ENCODE measurements around the gene GTF2H2C.
"Not testable (repeated sequence)": the region's sequence is repeated elsewhere in the genome, so short reads cannot be mapped to it uniquely, and the experiment has no call there.

Gene GTF2H2C

DNA sequence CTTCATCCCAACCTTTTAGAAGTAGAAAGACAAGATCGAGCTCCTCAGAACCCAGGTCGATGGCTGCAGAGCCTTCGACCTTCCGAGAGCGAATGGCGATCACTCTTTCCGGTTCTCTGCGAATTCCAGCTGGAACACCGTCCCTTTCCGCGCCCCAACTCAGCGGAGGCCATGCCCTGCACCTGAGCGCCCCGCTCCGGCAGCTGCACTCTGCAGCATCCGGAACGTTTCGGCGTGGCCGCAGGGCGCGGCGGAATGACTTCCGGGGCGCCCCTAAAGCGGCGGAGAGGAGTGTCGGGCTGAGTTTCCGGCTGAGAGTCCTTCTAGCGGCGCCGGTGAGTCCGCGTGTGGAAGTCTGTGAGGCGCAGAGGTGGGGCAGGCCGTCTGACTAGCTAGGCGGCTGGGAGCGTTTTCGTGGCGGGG lies at the start of gene GTF2H2C:
GTF2H2C (plus strand) TSS at position 284 of the 423 bp plus-strand sequence. CDS start 4,942 bp downstream, outside the sequence.
- not testable (repeated sequence) for FAIRE-seq

DNA sequence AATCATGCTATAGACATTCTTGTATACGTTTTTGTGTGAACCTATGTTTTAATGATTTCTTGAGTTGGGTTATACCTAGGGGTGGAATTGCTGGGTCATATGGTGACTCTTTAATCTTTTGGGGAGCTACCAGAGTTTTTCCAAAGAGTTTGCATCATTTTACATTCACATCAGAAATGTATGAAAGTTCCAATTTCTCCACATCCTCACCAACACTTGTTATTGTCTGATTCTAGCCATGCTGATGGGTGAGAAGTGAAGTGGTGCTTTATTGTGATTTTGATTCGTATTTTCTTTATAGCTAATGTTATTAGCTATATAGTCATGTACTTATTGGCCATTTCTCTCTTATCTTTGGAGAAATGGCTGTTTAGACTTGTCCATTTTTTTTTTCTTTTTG lies 49.3 kb upstream of the GTF2H2C start:
- no peak for FAIRE-seq

DNA sequence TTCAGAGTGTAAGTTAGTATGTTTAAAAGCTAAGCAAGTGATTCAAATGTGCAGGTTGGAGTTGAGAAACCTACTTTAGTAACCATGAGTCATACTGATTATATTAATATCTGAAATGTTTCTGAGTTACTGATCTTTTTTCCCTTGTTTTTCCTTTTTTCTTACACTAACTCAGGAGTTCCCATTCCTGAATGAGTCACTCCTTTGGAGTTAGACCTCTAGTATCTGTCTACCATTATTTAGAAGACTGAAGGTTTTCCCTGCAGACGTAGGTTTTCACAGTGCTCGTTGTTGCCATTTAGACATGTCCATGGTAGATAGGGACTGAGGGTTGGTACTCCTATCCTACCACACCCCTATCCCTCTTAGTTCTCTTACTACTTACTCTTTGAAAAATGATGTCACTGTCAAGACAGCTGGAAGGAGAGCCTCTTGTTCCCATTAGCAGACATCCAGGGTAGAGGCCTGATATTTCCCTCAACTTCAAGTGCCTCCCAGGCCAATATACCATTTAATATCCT lies 47.2 kb upstream of the GTF2H2C start:
- FAIRE-seq: no peak

DNA sequence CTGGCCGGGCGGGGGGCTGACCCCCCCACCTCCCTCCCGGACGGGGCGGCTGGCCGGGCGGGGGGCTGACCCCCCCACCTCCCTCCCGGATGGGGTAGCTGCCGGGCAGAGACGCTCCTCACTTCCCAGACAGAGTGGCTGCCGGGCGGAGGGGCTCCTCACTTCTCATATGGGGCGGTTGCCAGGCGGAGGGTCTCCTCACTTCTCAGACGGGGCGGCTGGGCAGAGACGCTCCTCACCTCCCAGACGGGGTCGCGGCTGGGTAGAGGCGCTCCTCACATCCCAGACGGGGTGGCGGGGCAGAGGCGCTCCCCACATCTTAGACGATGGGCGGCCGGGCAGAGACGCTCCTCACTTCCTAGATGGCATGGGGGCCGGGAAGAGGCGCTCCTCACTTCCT lies 44.4 kb upstream of the GTF2H2C start:
- FAIRE-seq: not testable (repeated sequence)

DNA sequence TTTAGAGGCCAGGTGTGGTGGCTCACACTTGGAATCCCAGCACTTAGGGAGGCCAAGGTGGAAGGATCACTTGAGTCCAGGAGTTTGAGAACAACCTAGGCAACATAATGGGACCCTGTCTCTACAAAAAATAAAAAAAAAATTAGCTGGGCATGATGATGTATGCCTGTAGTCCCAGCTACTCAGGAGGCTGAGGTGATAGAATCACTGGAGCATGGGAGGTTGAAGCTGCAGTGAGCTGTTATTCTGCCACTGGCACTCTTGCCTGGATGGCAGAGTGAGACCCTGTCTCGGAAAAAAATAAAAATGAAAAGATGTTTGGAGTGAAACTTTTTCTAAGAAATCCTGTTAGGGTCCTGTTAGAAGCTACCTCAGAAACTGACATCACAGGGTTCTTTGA lies 43.2 kb upstream of the GTF2H2C start:
- FAIRE-seq: no peak

DNA sequence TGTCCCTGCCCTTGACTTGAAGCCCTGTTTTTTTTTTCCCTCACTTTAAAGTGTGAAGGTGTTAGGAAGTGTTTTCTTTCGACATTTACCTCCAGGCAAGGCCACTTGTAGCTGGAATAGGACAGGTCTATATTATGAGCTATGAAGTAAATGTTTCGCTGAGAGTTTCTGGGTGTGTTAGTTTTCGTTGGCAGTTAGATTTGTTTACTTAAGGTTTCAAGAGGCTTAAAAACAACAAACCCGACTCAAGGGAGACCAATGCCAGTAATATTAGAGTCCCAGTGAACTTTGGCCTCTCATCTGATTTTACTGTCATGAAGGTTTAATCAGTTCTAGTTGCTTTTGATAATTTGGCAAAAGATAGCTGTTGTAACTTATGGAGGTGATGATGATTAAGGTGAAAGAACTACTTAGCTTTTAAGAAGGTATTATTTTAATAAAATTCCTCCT lies 42.2 kb upstream of the GTF2H2C start:
- FAIRE-seq: no peak

DNA sequence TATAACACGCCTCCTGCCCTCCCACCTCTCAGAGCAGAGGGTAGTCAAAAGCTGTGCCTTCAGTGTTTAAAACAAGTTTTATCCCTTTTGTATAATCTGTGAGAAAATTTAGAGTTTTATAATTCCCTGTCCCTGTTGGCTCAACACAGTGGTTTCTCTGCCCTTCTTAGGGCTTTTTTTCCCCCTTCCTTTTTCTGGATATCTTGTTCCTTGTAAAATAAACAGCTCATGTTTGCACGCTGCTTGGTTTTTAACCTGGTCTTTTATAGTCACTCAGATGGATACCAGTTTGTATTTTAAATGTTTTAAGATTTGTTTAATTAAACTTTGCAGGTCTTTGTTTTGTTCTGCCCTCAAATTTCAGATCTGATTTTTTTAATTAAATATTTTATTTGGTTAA lies 40.7 kb upstream of the GTF2H2C start:
- no peak for FAIRE-seq

DNA sequence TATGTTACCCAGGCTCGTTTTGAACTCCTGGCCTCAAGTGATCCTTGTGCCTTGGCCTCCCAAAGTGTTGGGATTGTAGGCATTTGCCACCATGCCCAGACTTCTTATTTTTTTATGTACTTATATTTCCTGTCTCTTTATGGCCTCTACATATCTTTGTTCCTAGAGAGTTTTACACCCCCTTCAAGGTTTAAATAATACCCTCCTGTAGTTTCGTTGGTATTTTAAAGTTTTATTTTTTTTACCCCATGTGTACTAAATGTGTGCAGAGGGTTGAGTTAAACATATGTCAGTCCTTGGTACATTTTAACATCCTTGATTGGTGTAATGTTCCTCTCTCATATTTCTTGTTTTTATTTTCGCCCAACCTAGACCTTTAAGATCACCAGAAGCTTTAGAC lies 38.0 kb upstream of the GTF2H2C start:
- FAIRE-seq: no peak

DNA sequence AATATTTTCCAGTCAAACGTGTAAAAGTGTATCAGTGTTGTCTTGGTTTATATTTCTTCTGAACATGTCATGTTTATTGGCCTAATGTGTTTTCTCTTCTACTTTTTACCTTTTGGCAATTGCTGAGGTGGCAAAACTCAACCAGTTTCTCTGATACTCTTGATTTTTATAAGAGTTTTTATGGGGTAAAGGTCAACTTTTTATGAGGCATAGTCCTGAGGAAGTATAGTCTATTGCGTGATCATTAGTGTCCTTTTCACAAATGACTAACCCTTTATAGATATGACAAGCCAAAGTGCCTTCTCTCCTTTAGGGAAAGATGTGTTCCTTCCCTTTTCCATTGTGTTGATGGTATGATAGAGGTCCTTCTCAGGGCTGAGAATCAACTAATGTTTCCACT lies 34.5 kb upstream of the GTF2H2C start:
- FAIRE-seq: no peak

DNA sequence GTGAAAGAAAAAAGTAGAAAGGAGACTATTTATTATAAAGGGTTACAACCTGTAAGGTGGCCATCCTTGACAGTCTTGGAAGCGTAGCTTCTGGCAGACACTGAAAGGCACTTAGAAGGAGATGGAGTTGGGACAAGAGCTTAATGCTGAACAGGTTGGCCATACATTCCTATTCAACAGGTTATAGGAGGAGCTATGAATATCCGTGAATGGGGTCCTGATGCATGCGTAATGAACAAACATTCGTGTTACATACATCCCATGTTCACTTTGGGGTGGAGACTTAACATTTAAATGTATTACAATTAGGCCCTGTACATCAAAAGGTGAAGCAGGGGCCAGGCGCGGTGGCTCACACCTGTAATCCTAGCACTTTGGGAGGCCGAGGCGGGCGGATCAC lies 33.3 kb upstream of the GTF2H2C start:
- FAIRE-seq: no peak

DNA sequence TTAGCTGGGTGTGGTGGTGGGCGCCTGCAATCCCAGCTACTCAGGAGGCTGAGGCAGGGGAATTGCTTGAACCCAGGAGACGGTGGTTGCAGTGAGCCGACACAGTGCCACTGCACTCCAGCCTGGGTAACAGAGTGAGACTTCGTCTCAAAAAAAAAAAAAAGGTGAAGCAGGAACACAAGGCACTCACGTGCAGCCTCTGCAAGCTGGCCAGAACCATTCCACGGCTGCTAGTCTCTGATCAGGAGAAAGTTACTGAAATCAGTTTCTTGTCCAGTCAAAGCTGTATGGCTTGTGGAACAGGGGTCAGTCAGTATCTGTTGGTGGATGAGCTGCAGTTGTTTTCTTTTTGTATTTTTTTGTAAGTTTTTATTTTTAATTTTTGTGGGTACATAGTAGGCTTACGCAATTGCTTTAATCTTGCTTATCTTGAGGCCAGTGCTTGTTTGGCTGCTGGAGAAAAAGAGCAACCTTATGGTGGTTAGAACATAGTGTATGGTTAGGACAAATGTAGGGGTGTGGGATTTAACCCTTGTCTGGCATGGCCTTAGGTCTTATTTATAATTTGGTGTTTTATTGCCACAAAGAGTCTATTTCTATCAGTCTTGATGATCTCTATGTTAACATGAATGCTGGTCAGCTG lies 32.7 kb upstream of the GTF2H2C start:
- no peak for FAIRE-seq

DNA sequence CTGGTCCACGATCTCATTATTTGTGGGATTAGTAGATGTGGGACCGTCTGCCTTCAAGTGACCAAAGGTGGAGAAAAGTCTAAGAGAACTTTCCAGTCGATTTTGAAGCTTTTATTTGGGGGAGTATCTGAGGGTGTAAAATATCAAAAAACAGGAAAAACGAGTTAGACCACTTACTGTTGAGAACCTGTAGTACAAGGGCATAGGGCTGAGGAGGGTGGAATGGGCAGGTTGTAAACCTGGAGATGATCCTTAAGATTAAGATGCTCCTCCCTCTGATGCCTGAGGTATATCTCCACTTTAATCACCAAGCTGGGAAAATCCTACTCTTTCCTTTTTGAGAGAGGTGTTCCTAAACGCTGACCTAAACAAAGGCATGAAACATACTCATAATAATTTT lies 32.0 kb upstream of the GTF2H2C start:
- FAIRE-seq: no peak

DNA sequence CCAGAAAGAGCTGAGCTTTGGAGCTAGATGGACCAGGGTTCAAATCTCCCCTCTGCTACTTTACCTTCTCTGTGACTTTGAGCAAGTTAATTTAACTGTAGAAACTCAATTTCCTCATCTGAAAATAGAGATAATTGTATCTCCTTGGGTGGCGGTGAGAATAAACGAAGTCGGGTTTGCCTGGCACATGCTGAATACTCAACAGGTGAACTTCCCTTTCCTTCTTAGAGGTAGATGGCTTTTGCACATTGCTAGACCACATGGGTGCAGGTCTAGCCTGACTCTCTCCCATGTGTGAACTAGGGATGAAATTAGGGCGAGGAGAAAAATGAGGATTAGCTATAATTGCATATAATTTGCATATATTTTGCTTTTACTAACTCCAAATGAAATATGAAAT lies 31.4 kb upstream of the GTF2H2C start:
- FAIRE-seq: no peak

DNA sequence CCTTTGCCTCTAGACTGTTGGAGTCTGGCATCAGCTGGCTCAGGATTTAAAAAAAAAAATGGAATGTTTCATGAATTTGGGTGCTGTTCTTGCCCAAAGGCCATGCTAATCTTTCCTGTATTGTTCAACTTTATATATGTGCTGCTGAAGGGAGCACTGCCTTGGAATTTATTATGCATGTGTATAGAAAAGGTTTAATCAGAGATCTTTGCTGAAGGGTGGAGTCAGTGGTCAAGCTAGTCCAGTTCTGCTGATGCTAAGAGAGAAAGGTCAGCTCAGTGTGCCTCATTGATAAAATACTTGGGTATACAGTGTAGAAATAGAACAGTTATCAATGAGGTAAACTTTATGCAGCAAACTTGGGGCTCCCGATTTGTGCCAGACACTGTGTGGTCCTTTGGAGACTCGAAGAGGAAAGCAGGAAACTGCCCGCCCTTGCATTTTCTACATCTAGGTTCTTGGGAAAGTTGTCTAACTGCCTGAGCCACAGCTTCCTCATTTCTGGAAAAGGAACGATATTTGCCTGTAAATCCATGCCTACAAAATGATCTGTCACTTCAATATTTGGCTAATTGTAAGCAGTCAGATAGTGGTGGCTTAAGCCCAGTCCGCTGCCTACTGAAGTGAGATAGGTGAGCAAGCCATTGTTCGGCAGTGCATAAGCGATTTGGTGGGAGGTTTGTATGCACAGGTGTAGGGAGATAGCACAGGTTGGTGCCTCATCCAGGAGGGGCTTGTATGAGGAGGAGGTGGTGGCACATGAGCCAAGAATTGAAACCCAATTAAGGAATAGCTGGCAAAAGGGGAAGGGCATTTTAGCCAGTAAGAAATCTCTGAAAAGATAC lies 29.2 kb upstream of the GTF2H2C start:
- FAIRE-seq: no peak

DNA sequence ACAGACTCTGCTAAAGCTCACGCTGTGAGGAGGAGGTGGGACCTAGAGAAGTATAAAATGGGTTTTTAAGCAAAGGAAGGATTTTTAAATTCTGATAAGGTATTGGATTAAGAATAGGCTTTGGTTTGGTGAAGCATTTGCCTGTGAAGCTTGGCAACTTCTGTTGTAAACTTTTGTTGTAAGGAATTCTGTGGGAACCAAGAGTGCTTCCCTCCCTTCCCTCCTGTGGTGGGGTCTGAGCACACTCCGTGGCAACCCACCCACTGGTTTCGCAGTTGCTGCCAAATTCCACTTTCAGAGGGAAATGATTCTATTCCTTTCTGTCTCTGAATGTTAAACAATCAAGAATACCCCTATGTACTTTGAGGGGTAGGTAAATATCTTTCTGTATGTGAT lies 28.6 kb upstream of the GTF2H2C start:
- FAIRE-seq: no peak

DNA sequence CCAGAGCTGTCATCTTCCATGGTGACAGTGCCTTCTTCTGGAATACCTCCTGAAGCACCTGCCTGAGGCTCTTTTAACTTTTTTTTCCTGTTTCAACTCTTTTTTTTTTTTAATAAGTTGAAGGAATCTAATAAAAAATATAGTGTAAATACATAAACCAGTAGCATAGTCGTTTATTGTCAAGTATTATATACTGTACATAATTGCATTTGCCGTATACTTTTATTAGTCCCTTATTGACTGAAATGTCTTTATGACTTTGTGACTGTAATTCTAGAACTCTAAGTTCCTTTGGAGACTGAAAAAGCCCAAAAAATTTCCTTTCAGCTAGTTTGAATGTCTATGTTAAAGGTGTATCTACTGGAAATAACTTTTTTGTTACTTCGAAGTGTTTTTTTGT lies 22.1 kb upstream of the GTF2H2C start:
- not testable (repeated sequence) for FAIRE-seq

DNA sequence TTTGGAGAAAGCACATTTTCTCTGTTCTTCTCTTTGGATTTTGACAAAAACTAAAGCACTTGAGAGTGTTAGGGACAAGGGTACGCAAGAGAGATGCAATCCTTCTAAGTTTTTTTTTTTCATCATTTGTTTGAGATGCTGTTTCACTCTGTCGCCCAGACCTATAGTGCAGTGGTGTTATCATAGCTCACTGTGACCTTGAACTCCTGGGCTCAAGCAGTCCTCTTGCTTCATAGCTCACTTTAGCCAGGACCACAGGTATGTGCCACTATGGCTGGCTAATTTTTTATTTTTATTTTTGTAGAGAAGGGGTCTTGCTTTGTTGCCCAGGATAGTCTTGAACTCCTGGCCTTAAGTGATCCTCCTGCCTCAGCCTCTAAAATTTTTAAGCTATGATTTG lies 21.3 kb upstream of the GTF2H2C start:
- not testable (repeated sequence) for FAIRE-seq

DNA sequence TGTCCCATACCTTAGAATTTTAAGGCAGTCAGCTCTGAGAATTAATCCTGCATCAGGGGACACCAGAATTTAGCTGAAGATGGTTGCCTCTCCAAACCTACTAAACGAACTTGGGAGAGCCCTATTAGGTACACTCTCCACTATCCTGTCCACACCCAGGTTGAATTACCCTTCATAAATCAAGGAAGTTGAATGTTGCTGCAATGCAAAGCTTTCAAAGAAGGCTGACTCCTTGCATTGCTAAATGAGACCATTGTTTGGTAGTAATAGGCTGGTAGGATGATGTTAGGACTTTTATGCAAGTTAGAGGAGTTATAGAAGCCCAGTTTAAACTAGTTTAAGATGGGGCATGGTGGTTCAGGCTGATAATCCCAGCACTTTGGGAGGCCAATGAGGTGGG lies 18.6 kb upstream of the GTF2H2C start:
- not testable (repeated sequence) for FAIRE-seq

DNA sequence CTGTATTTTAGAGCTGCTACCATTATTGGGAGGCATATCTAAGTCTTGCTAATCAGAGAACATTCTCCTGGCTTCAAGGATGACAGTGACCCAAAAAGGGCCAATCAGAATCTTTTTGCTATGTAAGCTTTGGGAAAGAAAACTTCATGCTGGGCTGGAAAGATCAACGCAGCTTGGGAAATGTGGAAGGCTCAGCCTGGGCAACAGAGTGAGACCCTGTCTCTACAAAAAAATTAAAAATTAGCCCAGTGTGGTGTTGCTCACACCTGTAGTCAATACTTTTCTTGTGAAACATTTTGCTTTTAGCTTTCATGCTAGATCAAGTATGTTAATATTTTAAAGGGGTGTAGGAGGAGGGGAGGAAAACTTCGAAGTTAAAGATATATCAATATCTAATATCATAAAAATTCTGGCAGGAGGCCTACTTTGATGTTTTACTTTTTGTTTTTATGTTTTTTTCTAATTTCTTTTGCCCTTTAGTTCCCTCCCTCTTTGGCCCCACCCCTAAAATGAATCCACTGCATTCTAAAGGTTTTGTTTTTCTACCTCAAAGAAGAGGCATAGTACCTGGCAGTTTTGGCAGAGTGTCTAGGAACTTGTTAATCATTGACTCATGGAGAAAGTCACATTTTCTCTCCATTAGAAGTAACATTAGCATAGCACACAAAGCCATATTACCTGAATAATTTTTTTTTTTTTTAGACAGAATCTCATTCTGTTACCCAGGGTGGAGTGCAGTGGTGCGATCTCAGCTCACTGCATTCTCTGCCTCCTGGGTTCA lies 17.0 kb upstream of the GTF2H2C start:
- FAIRE-seq: not testable (repeated sequence)

DNA sequence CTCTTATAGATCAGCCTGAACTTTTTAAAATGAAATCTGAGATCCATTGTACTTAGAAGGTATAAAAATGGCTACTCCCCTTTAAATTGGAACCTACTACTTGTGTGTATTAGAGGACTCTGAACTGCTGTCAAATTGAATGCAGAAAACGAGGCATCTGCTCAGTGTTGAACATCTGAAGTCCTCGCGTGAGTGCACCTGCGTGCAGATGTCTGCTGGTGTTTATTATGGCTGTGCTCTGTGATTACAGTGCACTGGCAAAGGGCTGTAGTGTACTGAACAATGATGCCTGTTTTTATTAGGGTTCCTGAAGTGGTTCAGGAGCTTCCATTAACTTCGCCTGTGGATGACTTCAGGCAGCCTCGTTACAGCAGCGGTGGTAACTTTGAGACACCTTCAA lies 15.4 kb upstream of the GTF2H2C start:
- FAIRE-seq: not testable (repeated sequence)

DNA sequence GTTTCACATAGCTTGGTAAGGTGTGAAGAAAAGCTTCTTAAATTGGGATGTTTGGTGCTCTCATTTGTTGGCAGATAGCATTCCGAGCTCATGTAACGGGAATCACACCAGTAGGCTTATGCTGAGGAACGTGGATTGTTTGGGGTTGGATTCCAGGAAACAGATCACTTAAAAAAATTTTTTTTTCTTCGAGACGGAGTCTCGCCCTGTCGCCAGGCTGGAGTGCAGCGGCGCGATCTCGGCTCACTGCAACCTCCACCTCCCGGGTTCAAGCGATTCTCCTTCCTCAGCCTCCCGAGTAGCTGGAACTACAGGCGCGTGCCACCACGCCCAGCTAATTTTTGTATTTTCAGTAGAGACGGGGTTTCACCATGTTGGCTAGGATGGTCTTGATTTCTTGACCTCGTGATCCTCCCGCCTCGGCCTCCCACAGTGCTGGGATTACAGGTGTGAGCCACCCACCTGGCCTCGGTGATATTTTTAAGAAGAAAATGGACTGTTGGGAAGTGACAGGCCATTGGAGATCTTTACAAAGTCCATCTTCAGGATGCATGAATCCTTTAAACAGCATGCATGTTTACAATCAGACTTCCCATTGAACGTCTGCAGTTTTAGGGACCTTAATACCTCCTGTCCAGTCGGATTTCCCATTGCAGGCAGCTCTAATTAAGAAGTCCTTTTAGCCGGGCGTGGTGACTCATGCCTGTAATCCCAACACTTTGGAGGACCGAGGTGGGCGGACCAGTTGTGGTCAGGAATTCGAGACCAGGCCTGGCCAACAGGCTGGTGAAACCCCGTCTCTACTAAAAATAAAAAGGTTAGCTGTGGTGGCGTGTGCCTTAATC lies 818 bp downstream of the GTF2H2C start:
- not testable (repeated sequence) for FAIRE-seq

DNA sequence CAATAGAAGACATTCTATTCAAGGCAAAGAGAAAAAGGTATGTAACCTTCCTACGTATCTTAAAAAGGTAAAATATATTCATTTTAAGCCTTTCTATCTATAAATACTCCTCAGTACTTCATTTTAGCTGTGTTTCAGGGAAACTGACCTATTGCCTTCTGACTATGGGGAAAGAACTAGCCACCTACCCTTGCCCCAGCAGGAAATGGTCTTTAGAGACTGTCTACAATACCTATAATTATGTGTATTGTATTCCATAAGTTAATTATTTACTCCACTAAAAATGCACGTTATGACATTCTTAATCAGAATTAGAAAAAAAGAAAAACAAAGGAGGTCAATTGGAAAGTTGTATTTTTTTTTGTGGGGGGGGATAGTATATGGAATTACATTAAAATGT lies 6.2 kb downstream of the GTF2H2C start:
- not testable (repeated sequence) for FAIRE-seq

All from endometrium (tissue), 2 donors.